KBM-7 (cell line): ENCODE measurements around the gene MFSD6.
"Not testable (repeated sequence)": the region's sequence is repeated elsewhere in the genome, so short reads cannot be mapped to it uniquely, and the experiment has no call there.

Source experiments
- DNase-seq: peaks from one replicate; pipeline ENCODE4 v3.0.0-alpha.2; 2015
- in situ Hi-C: fragments of 300-500 bp; cut with MboI; formaldehyde crosslinking; loops from 2 replicates; pipeline ENCODE4 v1.14.3; 2020; ENCODE audit warnings: low sequenced_read_pairs, low pct_unique_long_range_greater_than_20kb, mixed read lengths

MFSD6 gene

GRCh38 chr2:190407662-190408537 is at the start of gene MFSD6:
TSS of gene MFSD6 (plus strand) at chr2:190408355. CDS start at chr2:190436030, 27,675 bp downstream.
- in situ Hi-C loops: no loop called here
- DNase-seq: peak; percentile 61

- in situ Hi-C loops, DNase-seq: not testable (repeated sequence)
Measured at GRCh38 chr2:190358655-190359448, 49.3 kb upstream of the MFSD6 start.

- no peak for DNase-seq
- in situ Hi-C loops: no loop called here
Measured at GRCh38 chr2:190360561-190360960, 47.6 kb upstream of the MFSD6 start.

GRCh38 chr2:190360965-190361364 is 47.2 kb upstream of the MFSD6 start:
- DNase-seq: no peak
- in situ Hi-C loops: no loop called here

- no peak for DNase-seq
- in situ Hi-C loops: no loop called here
Measured at GRCh38 chr2:190361572-190361971, 46.6 kb upstream of the MFSD6 start.

GRCh38 chr2:190362894-190363293 is 45.3 kb upstream of the MFSD6 start:
- DNase-seq: no peak
- in situ Hi-C loops: no loop called here

GRCh38 chr2:190365499-190366204 is 42.5 kb upstream of the MFSD6 start:
- no peak for DNase-seq
- in situ Hi-C loops: no loop called here

GRCh38 chr2:190366248-190366753 is 41.9 kb upstream of the MFSD6 start:
- in situ Hi-C loops: no loop called here

GRCh38 chr2:190367091-190367490 is 41.1 kb upstream of the MFSD6 start:
- DNase-seq: no peak
- in situ Hi-C loops: no loop called here

More at GRCh38 chr2:190366248-190366753, 41.9 kb upstream of the MFSD6 start:
- DNase-seq: no peak

- no peak for DNase-seq
- in situ Hi-C loops: no loop called here
Measured at GRCh38 chr2:190369635-190370034, 38.5 kb upstream of the MFSD6 start.

GRCh38 chr2:190376083-190376482 is 32.1 kb upstream of the MFSD6 start:
- in situ Hi-C loops: no loop called here
- DNase-seq: no peak

- in situ Hi-C loops: no loop called here
Measured at GRCh38 chr2:190376591-190377245, 31.4 kb upstream of the MFSD6 start.

GRCh38 chr2:190378880-190379237 is 29.3 kb upstream of the MFSD6 start:
- in situ Hi-C loops: no loop called here
- DNase-seq: no peak

More at GRCh38 chr2:190376591-190377245, 31.4 kb upstream of the MFSD6 start:
- DNase-seq: no peak

GRCh38 chr2:190379249-190379964 is 28.7 kb upstream of the MFSD6 start:
- in situ Hi-C loops: no loop called here
- no peak for DNase-seq

- DNase-seq: peak; percentile 41
- in situ Hi-C loops: no loop called here
Measured at GRCh38 chr2:190380962-190381412, 27.2 kb upstream of the MFSD6 start.

- peak; percentile 45 for DNase-seq
- in situ Hi-C loops: no loop called here
Measured at GRCh38 chr2:190382851-190383250, 25.3 kb upstream of the MFSD6 start.

GRCh38 chr2:190387422-190387821 is 20.7 kb upstream of the MFSD6 start:
- DNase-seq: no peak
- in situ Hi-C loops: no loop called here

GRCh38 chr2:190396271-190396670 is 11.9 kb upstream of the MFSD6 start:
- DNase-seq: no peak
- in situ Hi-C loops: no loop called here
